ENCODE results near the gene ZBTB37.

GRCh38 chr1:173916667-173917066 lies 48.5 kb downstream of the ZBTB37 start:
- no peak for TF ChIP-seq CTCF (conservative IDR thresholded peaks at IDR 0.05; ENCODE audit: low read depth, low read length)
- TF ChIP-seq, protein P1, sequence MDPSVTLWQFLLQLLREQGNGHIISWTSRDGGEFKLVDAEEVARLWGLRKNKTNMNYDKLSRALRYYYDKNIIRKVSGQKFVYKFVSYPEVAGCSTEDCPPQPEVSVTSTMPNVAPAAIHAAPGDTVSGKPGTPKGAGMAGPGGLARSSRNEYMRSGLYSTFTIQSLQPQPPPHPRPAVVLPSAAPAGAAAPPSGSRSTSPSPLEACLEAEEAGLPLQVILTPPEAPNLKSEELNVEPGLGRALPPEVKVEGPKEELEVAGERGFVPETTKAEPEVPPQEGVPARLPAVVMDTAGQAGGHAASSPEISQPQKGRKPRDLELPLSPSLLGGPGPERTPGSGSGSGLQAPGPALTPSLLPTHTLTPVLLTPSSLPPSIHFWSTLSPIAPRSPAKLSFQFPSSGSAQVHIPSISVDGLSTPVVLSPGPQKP (IDR thresholded peaks at IDR 0.05; ENCODE audit: borderline replicate concordance, low read depth, low read length), result no peak
- TF ChIP-seq, protein P2, sequence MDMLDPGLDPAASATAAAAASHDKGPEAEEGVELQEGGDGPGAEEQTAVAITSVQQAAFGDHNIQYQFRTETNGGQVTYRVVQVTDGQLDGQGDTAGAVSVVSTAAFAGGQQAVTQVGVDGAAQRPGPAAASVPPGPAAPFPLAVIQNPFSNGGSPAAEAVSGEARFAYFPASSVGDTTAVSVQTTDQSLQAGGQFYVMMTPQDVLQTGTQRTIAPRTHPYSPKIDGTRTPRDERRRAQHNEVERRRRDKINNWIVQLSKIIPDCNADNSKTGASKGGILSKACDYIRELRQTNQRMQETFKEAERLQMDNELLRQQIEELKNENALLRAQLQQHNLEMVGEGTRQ (IDR thresholded peaks at IDR 0.05; ENCODE audit: low read depth, low read length), result no peak
- TF ChIP-seq CEBPB (IDR thresholded peaks at IDR 0.05; ENCODE audit: low read depth, low read length), result no peak
- no peak for TF ChIP-seq RCOR1 (IDR thresholded peaks at IDR 0.05; ENCODE audit: insufficient replicate concordance, low read length)
- TF ChIP-seq BHLHE40 (IDR thresholded peaks at IDR 0.05; ENCODE audit: low read depth, low read length), result no peak
- TF ChIP-seq RFX5 (IDR thresholded peaks at IDR 0.05; ENCODE audit: low read depth, low read length), result no peak
- TF ChIP-seq POLR2A (IDR thresholded peaks at IDR 0.05; ENCODE audit: low read depth, low read length), result no peak
- no peak for TF ChIP-seq MXI1 (IDR thresholded peaks at IDR 0.05; ENCODE audit: borderline replicate concordance, low read depth, low read length)
- TF ChIP-seq RAD21 (IDR thresholded peaks at IDR 0.05; ENCODE audit: low read length), result no peak
- no peak for TF ChIP-seq MAFK (IDR thresholded peaks at IDR 0.05; ENCODE audit: low read depth, low read length)

Data from IMR-90 (cell line).